HS-27A (cell line): ENCODE results near the gene ADCY5.

Source experiments
- DNase-seq: peaks from one replicate; pipeline ENCODE4 v3.0.0-alpha.2; 2012; ENCODE audit warnings: low read depth, missing footprints

The ADCY5 gene

GRCh38 chr3:123285479-123285878, 163.4 kb downstream of the ADCY5 start:
- DNase-seq, result no peak

DNA sequence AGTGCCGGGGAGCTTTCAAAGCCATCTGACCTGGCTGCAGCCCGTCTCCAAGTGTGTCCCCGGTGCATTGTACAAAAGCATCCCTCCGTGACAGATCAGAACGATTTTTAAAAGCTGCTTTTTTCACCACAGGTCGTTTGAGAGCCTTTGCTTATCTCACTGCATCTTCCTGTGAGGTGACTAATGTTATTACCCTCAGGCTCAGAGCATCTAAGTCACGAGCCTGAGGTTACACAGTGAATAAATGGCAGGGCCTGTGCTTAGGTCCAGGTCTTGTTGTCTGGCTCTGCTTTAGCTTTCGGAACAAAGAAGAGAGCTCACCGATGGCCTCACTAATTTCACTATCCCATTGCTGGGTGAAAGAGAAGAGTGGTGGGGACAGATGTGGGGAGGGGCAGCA, 163.8 kb downstream of the ADCY5 start:
- DNase-seq, result no peak

DNA sequence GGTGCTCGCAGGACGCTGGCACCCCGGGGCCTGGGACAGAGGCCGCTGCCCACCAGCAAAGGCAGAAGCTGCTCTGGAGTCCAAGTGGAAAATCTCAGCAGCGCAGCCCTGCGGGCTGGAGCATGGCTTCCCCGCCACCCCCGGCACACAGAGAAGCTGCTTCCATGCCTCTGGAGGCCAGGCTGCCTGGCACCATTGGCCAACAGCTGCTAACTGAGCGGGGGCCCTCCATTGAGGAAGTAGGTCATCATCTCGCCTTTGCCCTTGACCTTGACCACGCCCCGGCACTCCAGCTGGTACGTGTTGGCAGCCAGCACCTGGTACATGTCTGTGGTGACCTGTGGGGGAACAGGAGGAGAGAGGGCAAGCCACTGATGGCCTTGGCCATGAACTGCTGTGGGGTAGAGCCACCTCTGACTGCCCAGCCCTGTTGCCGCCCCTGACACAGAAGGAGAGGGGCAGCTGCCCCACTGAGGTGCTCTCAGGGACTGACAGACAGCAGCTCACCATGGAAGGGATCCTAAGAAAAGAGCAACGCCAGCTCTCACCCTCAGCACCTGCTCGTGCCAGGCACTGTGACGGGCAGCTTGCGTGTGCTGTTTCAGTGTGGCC, 164.4 kb downstream of the ADCY5 start:
- no peak for DNase-seq

- DNase-seq, result no peak
Observed at GRCh38 chr3:123283657-123284398, 165.1 kb downstream of the ADCY5 start.

DNA sequence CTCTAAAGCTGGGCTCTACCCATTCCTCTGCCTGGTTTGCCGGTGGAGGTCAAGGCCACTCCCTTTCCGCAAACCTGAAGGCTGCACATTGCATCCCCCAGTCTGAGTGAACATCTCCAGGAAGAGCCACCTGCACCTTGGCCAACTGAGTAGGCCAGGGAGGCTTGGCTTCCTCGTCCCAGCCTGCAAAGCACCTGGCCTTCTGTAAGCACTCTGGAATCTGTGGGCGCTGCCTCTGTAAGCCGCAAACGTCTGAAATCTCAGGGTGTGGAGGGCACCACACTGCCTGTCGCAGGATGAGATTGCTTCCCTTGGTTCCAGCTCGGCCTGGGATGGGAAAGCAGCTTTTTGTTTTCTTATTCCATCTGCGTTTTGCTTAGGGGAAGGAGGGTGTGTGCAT, 165.8 kb downstream of the ADCY5 start:
- DNase-seq, result no peak

DNA sequence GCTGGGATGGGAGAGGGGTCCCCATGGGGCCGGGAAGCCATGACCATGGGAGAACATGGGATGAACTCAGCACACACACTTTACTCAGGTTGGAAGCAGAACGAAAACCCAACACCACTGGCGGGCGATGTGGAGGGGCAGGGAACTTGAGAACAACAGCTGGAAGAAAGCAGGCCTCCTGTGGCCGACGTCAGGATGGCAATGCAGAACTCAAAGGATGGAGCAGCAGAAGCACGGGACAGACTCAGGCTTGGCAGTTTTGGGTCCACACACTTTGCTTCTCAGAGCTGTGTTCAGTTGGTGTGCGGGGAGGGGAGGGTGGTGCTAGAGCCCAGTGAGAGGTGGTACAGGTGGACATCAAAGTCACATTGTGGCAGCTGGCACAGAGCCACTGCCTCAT, 166.4 kb downstream of the ADCY5 start:
- no peak for DNase-seq

GRCh38 chr3:123281929-123282328, 167.0 kb downstream of the ADCY5 start:
- DNase-seq, result no peak

GRCh38 chr3:123281406-123281805, 167.5 kb downstream of the ADCY5 start:
- no peak for DNase-seq

DNA sequence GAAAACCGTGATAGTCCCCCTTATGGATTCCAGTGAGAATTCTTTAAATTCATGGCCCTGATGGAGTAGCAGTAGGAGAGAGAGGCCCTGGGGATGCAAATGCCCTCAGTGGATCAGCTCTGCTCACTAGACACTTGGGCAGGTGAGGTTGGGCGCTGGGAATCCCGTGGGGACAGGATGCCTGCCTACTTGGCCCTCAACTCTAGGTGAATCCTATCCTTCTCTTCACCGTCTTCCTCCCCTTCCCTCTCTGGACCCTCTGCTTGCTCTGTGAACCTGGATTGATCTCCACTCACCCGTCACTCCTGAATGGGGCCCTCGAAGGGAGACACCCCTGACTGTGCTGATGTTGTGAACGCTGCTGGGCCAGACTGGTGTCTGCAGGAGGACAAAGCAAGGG, 169.8 kb downstream of the ADCY5 start:
- no peak for DNase-seq

- no peak for DNase-seq
Observed at GRCh38 chr3:123278446-123278845, 170.4 kb downstream of the ADCY5 start.

- DNase-seq, result no peak
Observed at GRCh38 chr3:123277106-123277505, 171.8 kb downstream of the ADCY5 start.

- no peak for DNase-seq
Observed at GRCh38 chr3:123276346-123277006, 172.4 kb downstream of the ADCY5 start.

DNA sequence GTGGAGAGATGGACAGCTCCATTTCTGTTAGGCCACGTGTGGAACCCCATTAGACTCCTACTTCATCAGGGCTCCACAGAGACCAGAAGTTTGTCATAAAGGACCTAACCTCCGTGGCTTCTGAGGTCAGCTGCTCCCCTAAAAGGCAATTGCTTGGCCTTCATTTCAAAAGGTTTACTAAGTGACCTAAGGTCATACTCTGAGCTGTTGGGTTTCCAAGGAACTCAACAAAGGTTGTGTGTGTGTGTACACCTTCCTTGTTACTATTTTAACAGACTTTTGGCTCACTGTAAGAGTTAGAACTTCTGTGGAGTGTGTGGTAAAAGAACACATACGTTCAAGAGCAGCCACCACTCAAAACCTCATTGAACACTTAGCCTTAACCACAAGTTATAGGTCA, 173.2 kb downstream of the ADCY5 start:
- no peak for DNase-seq

DNA sequence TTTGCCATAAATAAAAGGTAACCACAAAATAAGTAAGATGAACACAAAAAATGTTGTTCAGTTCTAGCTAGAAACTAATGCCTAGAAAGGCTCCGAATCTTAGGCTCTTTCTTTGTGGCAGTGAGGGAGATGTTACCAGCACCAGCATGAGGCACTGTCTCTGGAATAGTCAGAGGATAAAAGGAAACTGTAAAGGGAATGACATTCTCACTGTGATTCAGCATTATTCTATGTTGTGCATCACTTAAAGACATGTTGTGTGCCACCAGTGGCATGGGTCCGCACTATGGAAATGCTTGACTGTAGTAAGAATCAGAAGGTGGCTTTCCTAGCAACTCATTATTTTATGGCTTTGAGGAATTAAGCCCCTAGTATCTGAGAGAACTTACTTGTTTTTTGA, 176.3 kb downstream of the ADCY5 start:
- no peak for DNase-seq

- DNase-seq, result no peak
Observed at GRCh38 chr3:123271466-123272159, 177.3 kb downstream of the ADCY5 start.

DNA sequence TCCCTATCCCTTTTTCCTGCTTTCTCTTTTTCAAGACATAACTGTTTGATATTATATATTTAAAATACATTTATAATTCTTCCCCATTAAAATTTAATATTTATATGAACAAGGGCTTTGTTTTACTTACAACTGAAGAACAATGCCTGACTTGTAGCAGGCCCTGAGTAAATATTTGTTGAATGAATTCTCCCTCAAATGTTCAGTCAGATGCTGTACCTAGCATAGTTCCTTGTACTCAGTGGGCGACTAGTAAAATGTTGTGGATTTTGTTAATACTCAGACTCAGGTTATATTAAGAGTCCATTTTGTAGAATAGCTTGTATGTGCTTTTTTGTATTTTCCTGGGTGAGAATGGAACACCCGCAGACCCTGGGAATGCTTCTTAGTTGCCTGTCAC, 178.1 kb downstream of the ADCY5 start:
- no peak for DNase-seq

DNA sequence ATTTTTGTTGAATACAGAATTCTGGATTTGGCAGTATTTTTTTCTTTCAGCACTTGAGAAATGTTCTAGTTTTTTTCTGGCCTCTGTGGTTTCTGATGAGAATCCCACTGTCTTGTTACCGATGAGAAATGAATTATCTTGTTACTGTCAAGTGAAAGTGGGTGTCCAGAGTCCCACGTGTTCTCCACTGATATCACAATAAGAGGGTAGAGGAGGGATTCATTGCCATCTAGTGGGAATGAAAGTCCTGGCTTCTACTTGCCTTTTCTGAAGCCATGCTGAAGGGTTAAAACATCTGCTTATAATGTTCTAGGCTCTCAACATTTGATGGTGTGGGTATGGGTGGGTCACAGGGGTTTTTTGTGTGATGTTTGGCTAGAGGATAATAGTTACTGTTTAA, 181.1 kb downstream of the ADCY5 start:
- no peak for DNase-seq

- DNase-seq, result no peak
Observed at GRCh38 chr3:123263941-123264340, 184.9 kb downstream of the ADCY5 start.

GRCh38 chr3:123262868-123263267, 186.0 kb downstream of the ADCY5 start:
- no peak for DNase-seq

GRCh38 chr3:123262226-123262625, 186.7 kb downstream of the ADCY5 start:
- DNase-seq, result no peak

DNA sequence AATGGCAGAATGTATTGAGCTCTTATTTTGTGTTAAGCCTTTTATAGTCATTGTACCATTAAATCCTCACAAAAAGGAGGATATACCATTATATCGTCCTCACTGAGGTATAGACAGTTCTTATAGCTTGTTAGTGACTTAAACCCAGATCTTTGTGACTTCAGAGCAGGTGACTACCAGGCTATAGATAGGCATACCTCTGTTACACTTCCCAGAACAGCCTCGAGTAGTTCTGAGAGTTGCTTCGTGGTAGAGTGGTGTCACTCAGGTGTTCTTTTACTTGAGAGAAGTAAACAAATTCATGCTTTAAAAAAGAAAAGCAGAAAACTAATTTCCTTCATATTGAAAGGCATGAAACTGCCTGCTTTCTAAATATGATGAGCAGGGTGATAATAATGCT, 187.2 kb downstream of the ADCY5 start:
- no peak for DNase-seq

DNA sequence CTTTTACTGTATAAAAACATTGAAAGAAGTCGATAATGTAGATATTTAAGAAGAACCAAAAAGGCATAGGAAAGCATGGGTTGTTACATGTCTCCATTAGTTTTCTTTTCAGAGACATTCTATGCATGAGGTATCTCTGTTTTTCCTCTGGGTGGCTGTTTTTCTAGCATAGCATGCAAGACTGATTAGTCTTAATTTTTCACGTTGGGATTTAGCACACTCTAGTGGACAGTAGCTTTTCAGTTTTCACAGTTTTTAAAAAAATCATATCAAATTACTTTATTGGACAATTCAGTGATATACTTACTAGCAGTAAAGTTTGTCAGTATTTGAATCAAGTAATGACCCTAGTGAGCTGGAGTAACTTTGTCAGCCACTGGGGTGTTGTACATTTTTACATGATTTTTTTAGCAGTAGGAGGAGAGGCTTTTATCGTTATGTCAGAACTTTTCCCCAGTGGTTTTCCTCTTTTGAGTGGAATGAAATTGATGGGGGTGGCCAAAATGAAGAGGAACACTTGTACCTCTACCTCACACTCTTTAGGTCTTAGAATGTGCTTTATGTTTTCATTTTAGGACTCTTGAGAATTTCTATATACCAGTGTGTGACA, 190.0 kb downstream of the ADCY5 start:
- DNase-seq, result peak; percentile 7
